HTERT RPE-1 (cell line): ENCODE results near the gene ZBTB4.
"Not testable (repeated sequence)": the region's sequence is repeated elsewhere in the genome, so short reads cannot be mapped to it uniquely, and the experiment has no call there.

ENCODE experiments used
- in situ Hi-C: fragments of 300-500 bp; cut with MboI; formaldehyde crosslinking; loops from 4 replicates; pipeline ENCODE4 v1.14.3; 2020; ENCODE audit warnings: low sequenced_read_pairs

The ZBTB4 gene

GRCh38 chr17:7496470-7497183 is 17.2 kb upstream of the ZBTB4 start:
- in situ Hi-C loops: no loop called here

- in situ Hi-C loops: no loop called here
Observed at GRCh38 chr17:7495906-7496434, 16.5 kb upstream of the ZBTB4 start.

GRCh38 chr17:7493941-7494340 is 14.5 kb upstream of the ZBTB4 start:
- in situ Hi-C loops: no loop called here

- in situ Hi-C loops: no loop called here
Observed at GRCh38 chr17:7491583-7491982, 12.2 kb upstream of the ZBTB4 start.

GRCh38 chr17:7490144-7490543 is 10.7 kb upstream of the ZBTB4 start:
- in situ Hi-C loops: no loop called here

- in situ Hi-C loops: no loop called here
Observed at GRCh38 chr17:7486181-7486580, 6.8 kb upstream of the ZBTB4 start.

DNA sequence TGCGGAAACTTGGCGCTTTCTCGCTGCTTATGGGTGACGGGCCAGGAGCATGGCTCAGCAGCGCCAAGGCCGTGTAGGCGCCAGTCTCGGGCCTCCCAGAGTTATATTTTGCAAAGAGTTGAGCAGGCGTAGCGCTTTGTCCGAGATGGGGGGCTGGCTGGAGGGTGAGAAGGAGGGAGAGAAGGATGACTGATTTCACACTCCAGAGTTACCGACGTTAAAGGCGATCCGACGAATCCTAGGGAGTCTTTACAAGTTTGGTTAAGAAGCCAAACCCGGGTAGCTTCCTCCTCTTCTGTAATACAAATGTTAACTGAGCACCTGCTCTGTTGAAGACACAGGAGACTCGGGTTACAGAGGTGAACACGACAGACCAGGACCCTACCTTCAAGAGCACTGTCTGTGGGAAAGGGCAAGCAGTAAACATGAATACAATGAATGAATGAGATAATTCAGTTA is 5.5 kb upstream of the ZBTB4 start:
- in situ Hi-C loops: no loop called here

DNA sequence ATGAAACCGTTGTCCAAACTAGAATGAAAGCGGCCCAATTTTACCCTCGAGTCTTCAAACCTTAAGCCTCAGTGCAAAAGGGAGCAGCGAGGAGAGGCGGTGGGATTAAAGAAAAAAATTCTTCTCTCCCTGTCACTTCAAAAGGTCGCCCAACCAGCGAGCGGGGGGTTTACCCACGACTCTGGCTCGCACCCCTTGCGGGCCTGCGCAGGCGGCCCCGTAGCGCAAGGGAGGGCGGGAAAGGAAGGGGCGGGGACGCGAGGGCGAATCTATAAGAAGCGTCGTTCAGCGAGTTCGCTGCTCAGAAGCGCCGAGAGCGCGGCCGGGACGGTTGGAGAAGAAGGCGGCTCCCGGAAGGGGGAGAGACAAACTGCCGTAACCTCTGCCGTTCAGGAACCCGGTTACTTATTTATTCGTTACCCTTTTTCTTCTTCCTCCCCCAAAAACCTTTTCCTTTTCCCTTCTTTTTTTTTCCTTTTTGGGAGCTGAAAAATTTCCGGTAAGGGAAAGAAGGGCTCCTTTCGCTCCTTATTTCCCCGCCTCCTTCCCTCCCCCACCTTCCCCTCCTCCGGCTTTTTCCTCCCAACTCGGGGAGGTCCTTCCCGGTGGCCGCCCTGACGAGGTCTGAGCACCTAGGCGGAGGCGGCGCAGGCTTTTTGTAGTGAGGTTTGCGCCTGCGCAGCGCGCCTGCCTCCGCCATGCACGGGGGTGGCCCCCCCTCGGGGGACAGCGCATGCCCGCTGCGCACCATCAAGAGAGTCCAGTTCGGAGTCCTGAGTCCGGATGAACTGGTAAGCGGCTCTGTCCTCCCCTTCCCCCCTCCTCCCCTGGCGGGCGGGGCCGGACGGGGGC is 4.9 kb upstream of the ZBTB4 start, which contains the start of gene POLR2A:
POLR2A (plus strand) TSS at position 300 of the 852 bp plus-strand sequence.
- in situ Hi-C loops: no loop called here

- in situ Hi-C loops: no loop called here
Observed at GRCh38 chr17:7483255-7484066, 4.0 kb upstream of the ZBTB4 start.

GRCh38 chr17:7482742-7483088 is 3.3 kb upstream of the ZBTB4 start:
- in situ Hi-C loops: not testable (repeated sequence)

DNA sequence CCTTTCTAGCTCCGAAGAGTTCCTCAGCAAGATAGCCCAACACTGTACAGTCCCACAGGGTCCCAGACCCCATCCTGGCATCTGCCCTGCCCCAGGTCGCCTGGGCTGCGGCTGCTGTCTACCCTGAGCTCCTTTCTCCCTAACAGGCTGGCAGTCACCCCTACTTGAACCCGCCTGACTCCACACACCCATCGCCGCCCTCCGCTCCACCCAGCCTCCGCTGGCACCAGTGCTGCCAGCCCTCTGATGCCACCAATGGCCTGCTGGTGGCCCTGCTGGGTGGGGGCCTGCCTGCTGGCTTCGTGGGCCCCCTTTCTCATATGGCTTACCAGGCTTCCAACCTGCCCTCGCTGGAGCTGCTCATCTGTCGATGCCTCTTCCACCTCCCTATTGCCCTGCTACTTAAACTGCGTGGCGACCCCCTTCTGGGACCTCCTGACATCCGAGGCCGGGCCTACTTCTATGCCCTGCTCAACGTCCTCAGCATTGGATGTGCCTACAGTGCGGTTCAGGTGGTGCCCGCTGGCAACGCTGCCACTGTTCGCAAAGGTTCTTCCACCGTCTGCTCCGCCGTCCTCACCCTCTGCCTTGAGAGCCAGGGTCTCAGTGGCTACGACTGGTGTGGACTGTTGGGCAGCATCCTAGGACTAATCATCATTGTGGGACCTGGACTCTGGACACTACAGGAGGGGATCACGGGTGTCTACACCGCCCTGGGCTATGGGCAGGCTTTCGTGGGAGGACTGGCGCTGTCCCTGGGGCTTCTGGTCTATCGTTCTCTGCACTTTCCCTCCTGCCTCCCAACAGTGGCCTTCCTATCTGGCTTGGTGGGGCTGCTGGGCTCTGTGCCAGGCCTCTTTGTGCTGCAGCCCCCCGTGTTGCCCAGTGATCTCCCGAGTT is 2.7 kb upstream of the ZBTB4 start:
- in situ Hi-C loops: not testable (repeated sequence)

GRCh38 chr17:7481275-7481674 is 1.8 kb upstream of the ZBTB4 start, which contains the start of gene SLC35G6:
TSS of gene SLC35G6 (plus strand) at chr17:7481446. CDS start at chr17:7481517, 71 bp downstream.
- in situ Hi-C loops: not testable (repeated sequence)

GRCh38 chr17:7480089-7480384 is 606 bp upstream of the ZBTB4 start:
- in situ Hi-C loops: no loop called here

DNA sequence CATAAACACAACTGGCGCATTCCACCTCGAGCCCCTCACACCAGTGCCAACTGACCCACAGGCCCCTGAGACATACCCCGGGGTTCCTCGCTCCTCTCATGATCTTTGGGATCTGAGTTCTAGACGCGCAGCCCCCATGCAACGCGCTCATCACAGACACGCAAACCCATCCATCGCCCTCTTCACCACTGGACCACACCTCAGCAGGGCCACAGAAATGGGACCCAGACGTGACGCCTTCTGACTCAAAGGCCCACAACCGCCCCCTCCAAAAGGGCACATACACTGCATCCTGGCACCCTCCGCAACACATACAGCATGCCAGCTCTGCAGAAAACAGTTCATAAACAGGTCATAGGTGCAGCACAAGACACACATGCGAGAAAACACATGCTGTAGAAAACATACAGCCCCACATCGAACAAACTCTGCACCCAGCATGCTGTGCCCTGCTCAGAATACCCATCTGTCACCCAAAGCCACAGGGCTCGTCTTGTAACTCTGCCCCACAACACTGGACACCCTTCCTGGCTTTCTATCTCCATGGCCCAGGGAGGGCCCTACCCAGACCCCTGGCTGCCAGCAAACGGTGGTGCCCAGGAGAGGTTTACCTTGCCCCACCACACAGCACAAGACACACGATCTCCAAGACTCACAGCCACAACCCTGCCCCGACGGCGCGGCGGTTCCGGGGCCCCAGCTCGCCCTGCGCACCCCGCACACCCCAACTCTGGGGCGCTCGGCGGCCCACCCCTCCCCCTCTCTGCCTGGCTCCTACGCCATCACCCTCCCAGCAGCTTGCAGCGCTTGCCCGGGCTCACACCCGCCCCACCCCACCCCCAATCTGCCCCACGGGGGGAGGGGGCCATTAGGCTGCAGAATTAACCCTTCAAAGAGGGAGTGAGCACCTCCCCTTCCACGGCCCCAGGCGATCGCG is 887 bp downstream of the ZBTB4 start:
- in situ Hi-C loops: no loop called here

- in situ Hi-C loops: no loop called here
Observed at GRCh38 chr17:7477392-7478275, 1.8 kb downstream of the ZBTB4 start.

DNA sequence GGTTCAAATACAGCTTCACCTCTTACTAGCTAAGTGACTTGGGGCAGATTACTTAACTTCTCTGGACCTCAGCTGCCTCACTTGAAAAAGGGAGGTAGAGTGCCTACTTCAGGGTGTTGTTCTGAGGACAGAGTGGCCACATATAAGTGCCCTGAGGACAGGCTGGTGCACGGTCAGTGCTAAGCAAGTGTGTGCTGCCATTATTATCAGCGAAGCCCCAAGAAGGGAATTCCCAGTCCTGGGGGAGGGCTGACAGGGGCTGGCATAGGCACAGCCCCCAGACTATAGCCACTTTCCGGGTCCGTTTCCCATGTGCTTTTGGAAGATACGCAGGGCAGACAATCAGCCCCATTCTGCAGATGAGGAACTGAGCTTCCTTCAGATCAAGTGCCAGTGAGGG is 2.5 kb downstream of the ZBTB4 start:
- in situ Hi-C loops: no loop called here

GRCh38 chr17:7476494-7476893 is 2.9 kb downstream of the ZBTB4 start:
- in situ Hi-C loops: no loop called here
